IPS DF 19.7 (cell line): ENCODE data around the gene GAS7.
"Not testable (repeated sequence)": the region's sequence is repeated elsewhere in the genome, so short reads cannot be mapped to it uniquely, and the experiment has no call there.

Experiments used
- DNase-seq: peaks from one replicate; pipeline ENCODE4 v3.0.0-alpha.2; 2013; ENCODE audit warnings: low read depth, low spot score

The GAS7 gene

DNA sequence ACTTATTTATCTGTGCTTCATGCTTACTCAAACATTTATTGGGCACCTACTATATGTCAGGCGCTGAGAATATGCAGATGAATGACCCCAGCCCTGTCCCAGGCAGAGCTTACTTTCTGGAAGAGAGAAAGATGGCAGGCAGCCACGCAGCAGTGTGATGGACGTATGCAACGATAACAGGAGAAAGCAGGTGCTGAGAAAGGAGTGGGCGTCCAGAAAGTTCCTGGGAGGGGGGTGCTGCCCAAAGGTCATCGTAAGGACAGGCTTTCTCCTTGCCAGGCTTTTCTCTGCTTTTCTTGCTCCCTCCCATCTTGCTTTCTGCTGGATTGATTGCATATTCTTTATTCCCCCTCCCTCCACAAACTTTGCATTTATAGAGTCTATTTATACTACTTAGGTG lies 124.5 kb downstream of the GAS7 start:
- DNase-seq = no peak

DNA sequence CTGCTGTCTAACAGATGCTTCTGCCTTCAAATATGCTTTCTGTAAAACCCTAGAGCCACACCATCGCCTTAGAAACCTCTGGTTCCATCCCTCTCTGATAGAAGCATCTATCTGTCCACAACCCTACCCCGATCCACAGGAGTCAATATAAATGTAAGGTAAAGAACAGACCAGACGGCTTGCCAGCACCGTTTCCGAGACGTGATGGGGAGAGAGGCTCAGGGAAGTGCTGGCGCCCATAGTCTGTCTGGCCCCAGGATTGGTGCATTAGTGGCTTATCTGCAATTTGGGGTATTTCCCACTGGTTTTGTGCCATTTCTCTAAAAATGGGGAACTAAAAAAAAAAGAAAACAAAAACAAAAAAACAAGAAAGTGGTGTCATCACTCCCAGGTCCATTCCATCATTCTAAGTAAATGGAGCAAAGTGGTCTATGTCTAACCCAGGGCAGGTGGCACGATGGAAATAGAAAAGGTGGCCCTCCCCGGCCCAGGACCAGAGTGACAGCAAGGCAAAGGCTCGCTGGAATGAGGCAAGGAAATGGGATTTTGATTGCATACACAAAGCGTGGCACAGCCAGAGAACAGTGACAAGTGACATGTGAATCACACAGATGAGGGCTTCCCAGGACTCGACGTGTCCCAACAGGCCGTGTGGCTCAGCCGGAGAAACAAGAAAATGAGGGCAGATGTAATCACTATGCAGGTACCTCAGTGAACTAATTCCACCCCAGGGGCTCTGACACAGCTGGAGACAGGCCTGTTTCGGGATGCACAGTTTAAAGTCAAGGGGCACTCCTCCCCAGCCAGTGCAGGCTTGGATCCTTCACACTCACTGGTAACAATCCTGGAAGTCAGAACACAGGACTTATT lies 125.6 kb downstream of the GAS7 start:
- DNase-seq = no peak

DNA sequence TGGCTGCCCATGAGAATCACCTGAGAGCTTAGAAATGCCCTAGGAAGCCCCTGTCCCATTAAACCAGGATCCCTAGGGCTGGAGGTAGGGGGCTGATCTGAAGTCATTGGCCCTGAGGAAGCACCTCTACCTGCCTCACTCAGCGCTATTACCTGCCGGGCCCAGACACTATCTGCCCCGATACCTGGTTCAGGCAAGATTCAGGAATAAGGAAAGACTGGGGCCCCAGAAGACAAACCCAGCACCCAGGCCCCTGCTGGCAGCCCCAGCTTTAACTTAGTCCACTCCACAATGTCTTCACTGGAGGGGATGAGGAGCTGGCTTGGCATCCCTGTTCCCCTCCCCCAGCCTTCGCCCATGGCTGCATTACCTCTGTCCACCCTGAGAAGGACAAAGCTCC lies 126.3 kb downstream of the GAS7 start:
- no peak for DNase-seq

DNA sequence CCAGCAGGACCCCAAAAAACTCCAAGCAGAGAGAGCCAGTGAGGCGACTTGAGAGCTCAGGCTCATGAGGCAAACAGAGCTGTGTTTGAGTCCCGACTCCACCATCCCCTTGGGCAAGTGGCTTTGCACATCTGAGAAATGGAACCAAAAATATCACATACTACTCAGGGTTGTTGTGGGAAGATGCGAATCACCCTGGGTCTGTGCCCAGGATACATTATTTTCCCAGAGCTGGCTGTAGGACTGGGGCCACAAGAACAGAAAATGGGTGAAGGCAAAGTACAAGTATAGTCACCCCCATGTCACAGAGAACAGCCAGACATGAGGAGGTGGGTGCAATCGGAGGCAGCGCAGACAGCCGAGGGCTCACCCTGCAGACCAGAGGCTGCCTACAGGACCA lies 127.3 kb downstream of the GAS7 start:
- DNase-seq = no peak

DNA sequence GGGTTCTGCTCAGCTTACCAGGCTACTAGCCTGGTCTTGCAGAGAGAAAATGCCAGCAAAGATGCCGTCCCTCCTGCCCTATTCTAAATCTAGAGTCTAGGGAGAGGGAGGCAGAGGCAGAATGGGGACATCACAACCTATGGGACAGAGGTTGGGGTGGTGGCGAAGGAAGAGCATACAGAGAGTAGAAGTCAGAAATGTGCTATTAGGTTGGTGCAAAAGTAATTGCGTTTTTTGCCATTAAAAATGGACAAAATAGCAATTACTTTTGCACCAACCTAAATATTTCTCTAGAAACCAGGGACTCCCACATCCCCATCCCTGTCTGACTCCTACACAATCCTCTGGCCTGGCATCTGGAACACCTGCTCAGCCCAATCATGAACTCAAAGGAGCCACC lies 127.7 kb downstream of the GAS7 start:
- DNase-seq = no peak

DNA sequence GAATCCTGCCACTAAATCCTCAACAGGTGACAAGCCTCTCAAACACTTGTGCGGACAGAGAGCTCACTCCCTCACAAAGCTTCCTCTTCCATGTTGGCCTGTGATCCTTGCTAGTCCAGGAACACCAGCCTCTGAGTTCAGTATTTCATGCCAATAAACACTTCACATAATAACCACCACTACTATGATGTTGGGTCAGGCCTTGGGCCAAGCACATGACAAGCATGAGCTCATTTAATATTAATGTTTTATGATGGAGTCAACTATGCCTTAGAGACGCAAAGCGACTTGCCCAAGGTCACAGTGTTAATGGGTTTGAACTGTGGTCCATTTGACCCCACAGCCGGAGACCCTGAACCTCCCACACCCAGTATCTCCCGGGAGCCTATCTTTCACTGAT lies 129.1 kb downstream of the GAS7 start:
- DNase-seq = no peak

DNA sequence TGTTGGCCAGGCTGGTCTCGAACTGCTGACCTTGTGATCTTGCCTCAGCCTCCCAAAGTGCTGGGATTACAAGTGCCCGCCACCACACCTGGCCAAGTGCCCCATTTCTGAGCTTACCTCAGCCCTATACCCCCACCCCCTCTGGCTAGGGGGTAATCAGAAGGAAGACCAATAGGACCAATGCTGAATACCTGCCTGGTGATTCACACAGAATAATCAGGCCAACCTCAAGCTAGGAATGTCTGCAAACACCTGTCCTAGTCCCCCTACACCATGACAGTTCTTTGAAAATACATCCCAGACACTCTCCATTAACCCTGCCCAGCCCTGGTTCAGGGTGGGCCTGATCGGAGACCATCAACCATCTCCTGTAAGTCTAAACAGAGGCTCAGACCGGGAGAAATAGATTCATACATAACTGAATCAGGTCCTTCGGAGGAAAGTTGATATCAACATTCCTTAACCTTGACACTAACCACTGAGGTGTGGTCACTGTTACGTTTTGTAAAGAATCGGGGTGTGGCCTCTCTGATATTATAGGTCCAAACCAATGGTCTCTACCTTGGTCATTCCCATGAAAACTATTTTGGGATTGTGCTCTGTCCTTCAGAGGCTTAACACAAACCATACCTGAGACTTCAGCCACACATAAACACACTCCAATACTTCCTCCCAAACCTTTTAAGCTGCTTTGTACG lies 130.8 kb downstream of the GAS7 start:
- DNase-seq = no peak

DNA sequence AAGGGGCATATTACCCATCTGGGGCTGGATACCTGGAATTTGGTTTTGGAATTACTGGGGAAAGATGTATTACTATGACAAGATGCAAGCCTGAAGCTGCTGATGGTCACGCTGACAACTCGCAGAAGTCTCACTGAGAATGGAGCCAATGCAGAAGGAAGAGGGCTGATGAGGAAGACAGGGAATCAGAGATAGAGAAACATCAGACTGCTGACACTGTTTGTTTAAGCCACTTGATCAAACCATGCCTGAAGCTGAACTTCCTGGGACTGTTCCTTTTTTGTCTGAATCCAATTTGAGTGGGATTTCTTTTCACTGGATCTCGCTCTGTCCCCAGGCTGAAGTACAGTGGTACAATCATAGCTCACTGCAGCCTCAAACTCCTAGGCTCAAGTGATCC lies 133.9 kb downstream of the GAS7 start:
- no peak for DNase-seq

DNA sequence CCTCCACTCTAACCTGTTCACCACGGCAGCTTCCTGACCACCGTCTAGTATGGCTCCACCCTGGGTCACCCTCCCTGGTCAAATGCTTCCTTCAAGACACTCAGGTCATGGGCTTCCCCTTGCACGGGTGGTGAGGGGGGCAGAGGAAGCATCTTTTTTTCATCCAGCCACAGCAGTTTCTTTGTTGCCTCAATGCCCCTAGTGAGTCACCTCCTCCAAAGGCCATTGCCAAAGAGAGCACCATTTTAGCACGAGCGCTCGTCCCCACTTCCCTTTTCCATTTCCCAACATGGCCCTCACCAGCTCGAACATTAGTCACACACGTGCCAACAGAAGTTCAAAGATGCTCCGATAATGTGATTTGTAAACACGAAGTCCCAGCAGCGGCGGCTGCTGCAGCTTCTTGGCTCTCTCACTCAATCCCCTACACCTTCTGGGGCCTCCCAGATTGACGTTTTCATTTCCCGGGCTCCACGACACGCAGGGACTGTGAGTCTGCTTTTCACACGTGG lies 134.6 kb downstream of the GAS7 start:
- no peak for DNase-seq

DNA sequence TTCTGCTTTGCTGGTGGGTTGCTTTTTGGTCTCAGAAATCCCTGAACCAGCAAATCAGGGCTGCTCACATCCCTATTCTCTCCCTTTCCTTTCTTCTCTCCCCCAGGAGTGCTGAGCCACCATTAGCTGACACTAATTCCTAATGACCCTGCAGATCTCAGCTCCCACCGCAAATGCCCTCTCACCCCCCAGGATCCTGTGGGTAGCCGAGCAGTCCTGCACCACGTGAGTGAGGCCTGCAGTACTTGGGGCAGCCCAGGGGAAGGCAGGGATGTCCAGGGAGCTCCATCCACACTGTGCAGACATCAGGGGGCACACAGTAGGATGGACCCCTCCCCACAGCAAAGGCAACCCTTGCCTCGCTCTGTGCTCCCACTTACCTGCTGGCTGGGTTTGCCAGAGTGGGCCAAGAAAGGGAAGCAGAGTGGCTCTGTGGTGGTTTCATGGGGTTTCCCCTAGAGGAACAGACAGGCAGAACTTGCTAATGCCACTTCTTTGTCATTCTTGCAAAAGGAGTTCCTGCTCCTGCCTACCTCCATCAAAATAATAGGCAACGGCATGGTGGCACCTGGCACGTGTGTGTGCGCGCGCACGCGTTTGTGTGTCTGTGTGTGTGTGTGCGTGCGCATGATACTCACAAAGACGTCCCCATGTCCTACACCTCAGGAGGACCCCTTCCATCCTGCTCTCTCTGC lies 135.6 kb downstream of the GAS7 start:
- DNase-seq = no peak

DNA sequence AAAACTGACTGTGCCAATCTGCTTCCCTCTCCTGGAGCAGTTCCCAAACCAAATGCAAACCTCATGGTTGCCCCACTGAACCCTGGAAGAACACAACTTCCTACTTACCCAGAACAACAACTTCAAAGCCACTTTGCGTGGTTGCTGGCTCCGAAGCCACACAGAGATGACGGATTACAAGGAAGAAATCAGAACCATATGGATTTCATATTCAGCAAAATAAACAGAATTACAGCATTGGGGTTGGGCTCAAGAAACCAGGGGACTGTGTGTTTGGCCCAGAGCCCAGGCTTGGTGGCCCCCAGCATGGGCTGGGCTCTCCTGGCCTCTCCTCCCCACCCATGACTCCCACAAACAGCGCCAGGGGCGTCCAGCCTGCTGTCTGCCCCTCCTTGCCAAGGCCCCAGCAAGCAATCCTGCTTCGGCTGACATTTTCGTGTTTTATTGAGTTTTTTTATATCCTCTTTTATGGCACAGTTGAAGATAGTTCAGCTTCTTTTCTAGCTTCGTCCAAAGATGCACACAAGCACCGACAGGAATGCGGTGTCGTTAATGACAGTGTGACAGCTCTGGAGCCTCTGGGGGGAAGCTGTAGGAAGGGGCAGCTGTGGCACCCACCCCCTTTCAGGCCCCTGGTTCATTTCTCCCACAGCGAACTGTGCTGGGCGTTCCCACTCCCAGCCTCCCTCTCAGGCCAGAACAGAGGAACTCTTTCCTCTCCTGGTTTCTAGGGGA lies 137.1 kb downstream of the GAS7 start:
- no peak for DNase-seq

DNA sequence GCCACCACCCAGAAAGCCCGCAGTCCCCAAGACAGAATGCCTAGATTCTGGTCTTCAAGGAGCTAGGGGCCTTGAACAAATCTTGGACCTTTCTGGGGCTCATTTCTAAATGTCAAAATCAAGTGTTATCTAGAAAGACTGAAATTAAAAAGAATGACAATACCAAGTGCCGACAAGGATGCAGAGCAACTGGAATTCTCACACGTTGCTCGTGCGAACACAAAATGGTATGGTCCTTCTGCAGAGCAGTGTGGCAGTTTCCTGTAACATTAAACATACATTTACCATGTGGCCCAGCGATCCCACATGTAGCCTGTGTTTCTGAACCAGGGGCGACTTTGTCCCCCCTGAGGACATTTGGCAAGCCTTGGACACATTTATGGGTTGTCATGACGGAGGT lies 137.9 kb downstream of the GAS7 start:
- no peak for DNase-seq

DNA sequence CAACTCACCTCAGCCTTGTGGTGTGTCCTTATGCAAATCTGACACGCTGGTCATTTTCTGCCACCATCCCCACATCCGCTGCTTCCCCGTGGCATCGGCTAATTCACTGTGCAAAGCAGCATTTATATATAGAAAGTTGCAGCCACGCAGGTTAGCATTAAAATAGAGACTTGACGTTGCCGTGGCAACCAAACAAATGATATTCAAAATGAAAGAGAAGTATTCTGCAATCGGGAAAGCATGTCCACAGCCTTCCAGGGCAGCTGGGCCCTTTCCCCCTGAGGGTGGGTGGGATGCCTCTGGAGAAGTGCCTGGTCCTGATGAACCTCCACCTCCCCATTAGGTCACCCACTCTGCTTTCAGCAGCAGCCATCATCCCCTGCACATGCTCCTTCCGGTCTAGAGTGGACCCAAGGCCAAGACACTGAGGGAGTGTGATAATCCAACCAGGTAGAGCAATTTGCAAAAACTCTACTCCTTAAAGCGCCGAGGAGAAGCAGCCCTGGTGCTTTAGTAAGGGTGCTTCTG lies 138.7 kb downstream of the GAS7 start:
- no peak for DNase-seq

DNA sequence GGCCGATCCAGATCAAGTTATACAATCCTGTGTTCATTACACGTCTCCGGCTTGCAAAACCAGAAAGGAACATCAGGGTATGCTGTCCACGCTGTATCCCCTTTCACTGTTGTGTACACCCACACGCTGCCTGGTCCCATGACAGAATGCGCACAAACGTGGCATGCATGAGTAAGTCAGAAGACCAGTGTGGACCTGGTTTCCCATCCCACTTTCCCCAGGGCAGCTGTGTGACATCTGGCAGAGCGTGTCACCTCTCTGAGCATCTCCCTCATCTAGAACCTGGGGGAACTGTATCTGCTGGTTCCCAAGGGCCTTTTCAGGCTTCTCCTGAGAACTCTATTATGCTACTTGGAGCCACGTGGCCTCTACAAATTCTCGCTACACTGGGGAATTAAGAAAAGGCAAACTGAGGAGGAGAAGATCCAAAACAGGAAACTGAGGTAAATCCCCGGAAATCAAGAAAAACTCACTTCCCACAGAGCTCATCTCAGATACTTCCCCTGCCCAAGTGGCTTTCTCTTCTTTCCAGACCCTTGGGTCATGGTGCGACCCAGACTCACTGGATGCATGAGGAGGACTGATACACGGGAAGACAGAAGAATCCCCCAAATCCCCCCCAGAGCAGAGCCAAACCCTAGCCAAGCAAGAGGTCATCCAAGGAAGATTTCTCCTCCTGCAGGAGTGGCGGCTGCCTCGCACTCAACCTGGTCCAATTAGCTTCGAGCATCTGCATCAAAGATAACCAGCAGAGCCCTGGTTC lies 139.3 kb downstream of the GAS7 start:
- no peak for DNase-seq

DNA sequence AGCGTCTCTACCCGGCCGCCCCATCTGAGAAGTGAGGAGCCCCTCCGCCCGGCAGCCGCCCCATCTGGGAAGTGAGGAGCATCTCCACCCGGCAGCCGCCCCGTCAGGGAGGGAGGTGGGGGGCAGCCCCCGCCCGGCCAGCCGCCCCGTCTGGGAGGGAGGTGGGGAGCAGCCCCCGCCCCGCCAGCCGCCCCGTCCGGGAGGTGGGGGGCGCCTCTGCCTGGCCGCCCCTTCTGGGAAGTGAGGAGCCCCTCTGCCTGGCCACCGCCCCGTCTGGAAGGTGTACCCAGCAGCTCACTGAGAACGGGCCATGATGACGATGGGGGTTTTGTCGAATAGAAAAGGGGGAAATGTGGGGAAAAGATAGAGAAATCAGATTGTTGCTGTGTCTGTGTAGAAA lies 140.9 kb downstream of the GAS7 start:
- not testable (repeated sequence) for DNase-seq

DNA sequence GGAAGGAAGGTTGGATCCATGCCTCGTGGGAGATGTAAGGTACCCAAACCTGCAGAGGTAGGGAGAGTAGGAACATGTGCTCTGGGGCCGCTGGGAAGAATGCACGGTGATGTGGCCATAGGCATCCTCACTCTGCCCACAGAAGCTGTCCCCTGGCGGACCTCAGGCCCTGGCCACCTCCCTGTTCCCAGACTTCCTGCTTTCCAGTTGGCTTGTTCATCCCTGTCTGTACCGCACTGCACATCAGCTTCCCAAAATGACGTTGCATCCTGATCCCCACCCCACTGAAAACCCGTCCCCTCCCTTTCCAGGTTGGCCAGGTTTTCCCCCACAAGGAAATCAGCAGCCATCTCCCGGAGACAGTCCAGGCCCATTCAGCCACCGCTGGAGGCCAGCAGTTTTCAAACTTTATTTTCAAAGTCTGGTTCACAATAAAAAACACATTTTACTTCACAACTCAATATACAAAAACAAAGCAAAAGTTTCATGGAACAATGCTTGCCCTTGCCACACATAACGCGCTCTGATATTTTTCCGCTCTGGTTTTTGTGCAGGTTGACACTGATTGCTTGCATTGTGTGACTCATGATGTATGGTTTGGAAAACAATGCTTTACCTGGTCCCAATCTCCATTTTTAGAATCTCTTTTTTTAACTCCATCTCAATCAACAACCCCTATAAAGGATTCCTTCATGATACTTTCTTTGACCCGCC lies 143.0 kb downstream of the GAS7 start:
- no peak for DNase-seq

DNA sequence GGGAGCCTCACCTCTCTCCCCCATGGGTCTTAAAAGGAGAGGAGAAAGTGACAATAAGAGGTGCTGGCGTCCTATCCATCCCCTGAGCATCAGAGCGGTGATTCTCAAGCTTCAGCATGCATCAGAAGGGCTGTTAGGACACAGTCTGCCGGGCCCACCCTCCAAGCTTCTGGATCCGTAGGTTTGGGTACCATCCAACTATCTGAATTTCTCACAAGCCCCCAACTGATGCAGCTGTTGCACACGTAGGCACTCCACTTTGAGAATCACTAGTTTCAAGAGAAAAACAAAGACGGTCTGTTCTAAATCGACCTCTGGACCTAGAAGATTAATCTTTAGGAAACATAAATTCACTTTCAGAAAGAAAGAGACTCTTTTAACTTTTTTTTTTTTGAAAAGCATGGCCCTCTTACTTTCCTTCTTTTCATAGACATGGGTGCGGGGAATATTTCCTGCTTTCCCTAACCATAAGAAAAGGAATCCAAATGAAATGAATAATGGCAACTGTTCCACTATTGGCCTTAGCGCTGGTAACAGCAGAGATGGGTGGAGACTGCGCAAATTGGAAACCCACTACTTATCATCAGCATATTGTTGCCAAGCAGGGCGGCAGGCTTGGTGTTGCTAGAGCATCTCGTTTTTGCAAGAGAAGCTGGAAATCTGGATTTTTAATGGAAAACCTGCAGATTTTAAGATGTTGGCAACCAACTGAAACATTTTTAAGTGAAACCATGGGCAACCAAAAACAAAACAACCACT lies 144.4 kb downstream of the GAS7 start:
- DNase-seq = no peak

DNA sequence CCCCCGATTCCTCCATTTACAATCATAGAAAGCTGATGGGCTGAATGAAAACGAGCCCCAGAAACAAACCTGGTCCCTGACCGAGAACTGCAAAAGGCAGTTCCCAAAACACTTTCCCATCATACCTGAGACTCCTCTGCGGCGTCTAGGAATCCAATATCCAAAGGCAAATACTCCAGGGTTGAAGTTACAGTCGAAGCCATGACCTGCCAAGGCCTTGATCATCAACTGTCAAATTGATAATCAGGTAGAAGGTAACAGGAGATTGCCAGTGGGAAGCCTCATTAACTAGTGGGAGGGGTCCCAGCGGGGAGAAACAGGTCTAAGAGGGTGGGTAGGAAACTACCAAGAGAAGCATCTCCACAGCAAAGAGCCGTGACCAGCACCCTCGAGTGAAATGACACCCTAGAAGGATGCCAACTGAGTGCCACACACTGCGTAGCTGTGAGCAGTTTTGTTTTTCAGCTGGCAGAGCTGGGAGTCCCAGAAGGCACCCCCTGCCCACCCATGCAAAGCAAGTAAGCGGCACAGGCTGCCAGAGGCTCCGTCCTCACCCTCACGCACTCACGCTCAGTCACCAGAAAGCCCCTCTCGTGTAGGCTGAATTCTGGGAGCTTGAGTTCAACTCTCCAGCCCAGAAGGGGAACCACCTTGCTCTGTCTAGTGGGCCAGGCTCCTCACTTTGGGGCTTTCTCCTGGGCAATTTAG lies 146.1 kb downstream of the GAS7 start:
- no peak for DNase-seq

DNA sequence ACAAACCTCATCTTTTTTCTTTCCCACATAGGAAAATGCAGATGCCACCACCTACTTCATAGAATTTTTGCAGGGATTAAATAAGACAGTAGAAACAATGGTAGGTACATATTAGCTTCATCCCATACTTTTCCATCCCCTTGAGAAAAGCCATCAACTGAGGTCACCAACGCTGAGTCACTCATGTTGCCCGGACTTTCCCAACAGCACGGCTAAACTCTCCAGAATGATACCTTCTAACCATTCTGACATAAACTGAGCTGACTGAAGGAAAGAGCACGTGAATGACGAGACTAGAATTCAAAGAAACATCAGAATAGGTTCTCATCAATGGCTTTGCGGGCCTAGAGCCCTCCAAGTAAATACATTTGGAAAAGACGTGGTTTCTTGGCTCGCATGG lies 147.3 kb downstream of the GAS7 start:
- DNase-seq = no peak
